NCI-H2029 treated with DMSO at 0.1 percent for 48 hours (cell line): Measurements from ENCODE around the gene GCLC.
"Not testable (repeated sequence)": the region's sequence is repeated elsewhere in the genome, so short reads cannot be mapped to it uniquely, and the experiment has no call there.

Experiments used
- DNase-seq: peaks from one replicate; lab custom pipeline; 2025; lab: John Stamatoyannopoulos, UW

Gene GCLC

GRCh38 chr6:53556986-53557715, 12.2 kb upstream of the GCLC start:
- no peak for DNase-seq

GRCh38 chr6:53553600-53553999, 8.7 kb upstream of the GCLC start:
- DNase-seq, result not testable (repeated sequence)

- DNase-seq, result not testable (repeated sequence)
Measured at GRCh38 chr6:53551681-53552080, 6.8 kb upstream of the GCLC start.

- DNase-seq, result peak; percentile 77
Measured at GRCh38 chr6:53547811-53548496, 3.1 kb upstream of the GCLC start.

GRCh38 chr6:53547166-53547810, 2.4 kb upstream of the GCLC start:
- DNase-seq, result no peak

GRCh38 chr6:53546281-53546680, 1.4 kb upstream of the GCLC start:
- DNase-seq, result no peak

GRCh38 chr6:53544217-53544469, 758 bp downstream of the GCLC start:
- no peak for DNase-seq

GRCh38 chr6:53543359-53544216, 1.3 kb downstream of the GCLC start:
- no peak for DNase-seq

- no peak for DNase-seq
Measured at GRCh38 chr6:53541900-53542299, 3.0 kb downstream of the GCLC start.

- no peak for DNase-seq
Measured at GRCh38 chr6:53540129-53540692, 4.7 kb downstream of the GCLC start.

GRCh38 chr6:53539561-53539960, 5.3 kb downstream of the GCLC start:
- DNase-seq, result no peak

GRCh38 chr6:53536561-53536960, 8.3 kb downstream of the GCLC start:
- no peak for DNase-seq

GRCh38 chr6:53532942-53533341, 12.0 kb downstream of the GCLC start:
- no peak for DNase-seq

GRCh38 chr6:53532061-53532797, 12.7 kb downstream of the GCLC start:
- DNase-seq, result no peak

GRCh38 chr6:53530780-53531386, 14.0 kb downstream of the GCLC start:
- DNase-seq, result no peak

- no peak for DNase-seq
Measured at GRCh38 chr6:53530346-53530745, 14.6 kb downstream of the GCLC start.

- DNase-seq, result no peak
Measured at GRCh38 chr6:53529324-53530036, 15.4 kb downstream of the GCLC start.

GRCh38 chr6:53528107-53528506, 16.8 kb downstream of the GCLC start:
- DNase-seq, result no peak

GRCh38 chr6:53527249-53527765, 17.6 kb downstream of the GCLC start:
- peak; percentile 44 for DNase-seq

GRCh38 chr6:53526000-53526399, 18.9 kb downstream of the GCLC start:
- DNase-seq, result no peak
